Measurements from ENCODE around the gene PIAS2.

The PIAS2 gene

GRCh38 chr18:46754661-46755292 is 162.5 kb downstream of the PIAS2 start:
- Histone ChIP-seq H3K27ac (no peak overlapping the region), H2AFZ (ENCODE audit: low read depth) (no peak overlapping the region), H3K27me3 (ENCODE audit: insufficient read depth, low read depth) (no peaks in the 10 kb centered on the region)

GRCh38 chr18:46754188-46754587 is 163.1 kb downstream of the PIAS2 start:
- no peak overlapping the region for H2AFZ ChIP-seq (ENCODE audit: low read depth)

More at GRCh38 chr18:46754661-46755292, 162.5 kb downstream of the PIAS2 start:
- no peaks in the 10 kb centered on the region for H3K79me2 ChIP-seq (ENCODE audit: insufficient read depth, low read depth)
- no peak for TF ChIP-seq CTCF (conservative IDR thresholded peaks at IDR 0.05; ENCODE audit: low read depth, low read length)
- H3K36me3 ChIP-seq (ENCODE audit: insufficient read depth): no peaks in the 10 kb centered on the region
- H4K20me1 ChIP-seq (ENCODE audit: insufficient read depth): no peaks in the 10 kb centered on the region
- H3K4me1 ChIP-seq (ENCODE audit: low read depth, poor library complexity, severe bottlenecking): no peaks in the 10 kb centered on the region
- no peak overlapping the region for H3K4me3 ChIP-seq (IDR thresholded peaks at IDR 0.05; ENCODE audit: insufficient read depth, low read depth, low read length)
- H3K9ac ChIP-seq: no peak overlapping the region
- H3K4me2 ChIP-seq: no peak overlapping the region

More at GRCh38 chr18:46754188-46754587, 163.1 kb downstream of the PIAS2 start:
- no peak for TF ChIP-seq CTCF (conservative IDR thresholded peaks at IDR 0.05; ENCODE audit: low read depth, low read length)
- H3K27ac ChIP-seq: no peak overlapping the region
- H3K4me1 ChIP-seq (ENCODE audit: low read depth, poor library complexity, severe bottlenecking): no peaks in the 10 kb centered on the region
- H3K4me3 ChIP-seq (IDR thresholded peaks at IDR 0.05; ENCODE audit: insufficient read depth, low read depth, low read length): no peak overlapping the region
- no peak overlapping the region for H3K4me2 ChIP-seq
- no peaks in the 10 kb centered on the region for H4K20me1 ChIP-seq (ENCODE audit: insufficient read depth)
- H3K79me2 ChIP-seq (ENCODE audit: insufficient read depth, low read depth): no peaks in the 10 kb centered on the region
- H3K36me3 ChIP-seq (ENCODE audit: insufficient read depth): no peaks in the 10 kb centered on the region
- H3K9ac ChIP-seq: no peak overlapping the region
- H3K27me3 ChIP-seq (ENCODE audit: insufficient read depth, low read depth): no peaks in the 10 kb centered on the region
